H9 (cell line): ENCODE measurements around the gene S100A6. TPM values are rescaled to one million over a fixed set of nuclear protein-coding genes. Genes with fewer than 3 reads are reported as not detected.

Source experiments
- DNase-seq: peaks from one replicate; pipeline ENCODE4 v3.0.0-alpha.2; 2017
- H2AFZ ChIP-seq: one replicate; pipeline ENCODE4 v1.6.1; 2013; ENCODE audit warnings: mild to moderate bottlenecking, low read length, control low read depth, moderate library complexity
- H2AK5ac ChIP-seq: 2 replicates; pipeline ENCODE4 v1.6.1; 2013; ENCODE audit warnings: low read length, control low read depth, mixed read lengths; ENCODE audit not compliant: insufficient read length
- H2BK120ac ChIP-seq: one replicate; pipeline ENCODE4 v1.6.1; 2013; ENCODE audit warnings: low read depth, mild to moderate bottlenecking, low read length, control low read depth, inconsistent platforms; ENCODE audit not compliant: poor library complexity, severe bottlenecking
- H2BK12ac ChIP-seq: 2 replicates; pipeline ENCODE4 v1.6.1; 2013; ENCODE audit warnings: low read length, control low read depth, mixed read lengths, low read depth; ENCODE audit not compliant: insufficient read length
- H2BK15ac ChIP-seq: 2 replicates; pipeline ENCODE4 v1.6.1; 2013; ENCODE audit warnings: low read depth, low read length, control low read depth
- H2BK20ac ChIP-seq: one replicate; pipeline ENCODE4 v1.6.1; 2013; ENCODE audit warnings: low read depth, mild to moderate bottlenecking, low read length, control low read depth, inconsistent platforms; ENCODE audit not compliant: poor library complexity, severe bottlenecking
- H2BK5ac ChIP-seq: 2 replicates; pipeline ENCODE4 v1.6.1; 2013; ENCODE audit warnings: low read length, control low read depth, mixed read lengths; ENCODE audit not compliant: insufficient read length
- H3K14ac ChIP-seq: 2 replicates; pipeline ENCODE4 v1.6.1; 2013; ENCODE audit warnings: low read length, control low read depth; ENCODE audit not compliant: insufficient read depth
- H3K18ac ChIP-seq: 2 replicates; pipeline ENCODE4 v1.6.1; 2013; ENCODE audit warnings: low read depth, mild to moderate bottlenecking, mixed read lengths, low read length, control low read depth; ENCODE audit not compliant: insufficient read length
- H3K23ac ChIP-seq: 2 replicates; pipeline ENCODE4 v1.6.1; 2013; ENCODE audit warnings: low read length, control low read depth, mixed read lengths, low read depth; ENCODE audit not compliant: insufficient read length
- H3K23me2 ChIP-seq: 2 replicates; pipeline ENCODE4 v1.6.1; 2013; ENCODE audit warnings: low read depth, mild to moderate bottlenecking, mixed read lengths, low read length, control low read depth; ENCODE audit not compliant: insufficient read length, poor library complexity, severe bottlenecking
- H3K27ac ChIP-seq: 2 replicates; pipeline ENCODE4 v1.5.1; 2013; ENCODE audit warnings: low read length, control low read depth, mixed read lengths, low read depth; ENCODE audit not compliant: insufficient read length
- H3K27me3 ChIP-seq: 2 replicates; pipeline ENCODE4 v1.6.1; 2013; ENCODE audit warnings: low read length, control low read depth, inconsistent platforms; ENCODE audit not compliant: insufficient read depth
- H3K4ac ChIP-seq: 2 replicates; pipeline ENCODE4 v1.6.1; 2013; ENCODE audit warnings: low read depth, mild to moderate bottlenecking, control low read depth, inconsistent platforms, low read length, moderate library complexity
- H3K4me1 ChIP-seq: 2 replicates; pipeline ENCODE4 v1.6.1; 2013; ENCODE audit warnings: low read length, control low read depth, inconsistent platforms; ENCODE audit not compliant: insufficient read depth
- H3K4me2 ChIP-seq: 2 replicates; pipeline ENCODE4 v1.6.1; 2013; ENCODE audit warnings: low read length, control low read depth, mixed read lengths; ENCODE audit not compliant: insufficient read length, insufficient read depth
- H3K56ac ChIP-seq: 2 replicates; pipeline ENCODE4 v1.6.1; 2013; ENCODE audit warnings: low read depth, mild to moderate bottlenecking, mixed read lengths, low read length, control low read depth; ENCODE audit not compliant: insufficient read length
- H3K79me1 ChIP-seq: 2 replicates; pipeline ENCODE4 v1.6.1; 2013; ENCODE audit warnings: low read depth, mild to moderate bottlenecking, moderate library complexity, low read length, control low read depth, inconsistent platforms; ENCODE audit not compliant: insufficient read depth, poor library complexity, severe bottlenecking
- H3K79me2 ChIP-seq: 2 replicates; pipeline ENCODE4 v1.6.1; 2013; ENCODE audit warnings: low read length, control low read depth, inconsistent platforms; ENCODE audit not compliant: insufficient read depth
- H3K9ac ChIP-seq: 2 replicates; pipeline ENCODE4 v1.6.1; 2013; ENCODE audit warnings: low read length, control low read depth, mixed read lengths; ENCODE audit not compliant: insufficient read length; ENCODE audit errors: extremely low read depth
- H3K9me3 ChIP-seq: one replicate; pipeline ENCODE4 v1.6.1; 2013; ENCODE audit warnings: low read depth, low read length, inconsistent platforms; ENCODE audit not compliant: control insufficient read depth
- H3T11ph ChIP-seq: one replicate; pipeline ENCODE4 v1.6.1; 2013; ENCODE audit warnings: mild to moderate bottlenecking, low read length, control low read depth, inconsistent platforms
- H4K20me1 ChIP-seq: one replicate; pipeline ENCODE4 v1.6.1; 2013; ENCODE audit not compliant: control insufficient read depth, insufficient read length, insufficient read depth
- H4K5ac ChIP-seq: 2 replicates; pipeline ENCODE4 v1.6.1; 2013; ENCODE audit warnings: low read depth, mild to moderate bottlenecking, mixed read lengths, low read length, control low read depth; ENCODE audit not compliant: insufficient read length
- H4K8ac ChIP-seq: replicated peaks from 2 replicates; pipeline ENCODE4 v1.6.1; 2013; ENCODE audit warnings: low read length, control low read depth, mixed read lengths, low read depth; ENCODE audit not compliant: insufficient read length
- H4K91ac ChIP-seq: 2 replicates; pipeline ENCODE4 v1.6.1; 2013; ENCODE audit warnings: low read depth, mild to moderate bottlenecking, moderate library complexity, mixed read lengths, low read length, control low read depth; ENCODE audit not compliant: insufficient read length
- H3K27ac Mint-ChIP-seq, 3 experiments: 2 replicates in 2 of 3; 3 replicates in 1 of 3; pipeline ENCODE4 v1.8.0; 2020 to 2021; ENCODE audit warnings: mixed read lengths in 3 of 3, mild to moderate bottlenecking in 1 of 3, moderate library complexity in 1 of 3
- H3K27me3 Mint-ChIP-seq: 2 replicates; pipeline ENCODE4 v1.8.0; 2021; ENCODE audit warnings: low read depth, mild to moderate bottlenecking, moderate library complexity, mixed read lengths
- H3K36me3 Mint-ChIP-seq, 3 experiments: 2 replicates in 2 of 3; 3 replicates in 1 of 3; pipeline ENCODE4 v1.8.0; 2020 to 2021; ENCODE audit warnings: low read depth in 3 of 3, mixed read lengths in 3 of 3; ENCODE audit not compliant: insufficient read depth in 1 of 3
- H3K4me1 Mint-ChIP-seq, 2 experiments: 2 replicates each; pipeline ENCODE4 v1.8.0; 2020; ENCODE audit warnings: mixed read lengths in 2 of 2
- H3K4me3 Mint-ChIP-seq, 2 experiments: 2 replicates in 1 of 2; 3 replicates in 1 of 2; pipeline ENCODE4 v1.8.0; 2020 to 2021; ENCODE audit warnings: mild to moderate bottlenecking in 2 of 2, mixed read lengths in 2 of 2, moderate library complexity in 1 of 2
- H3K9me3 Mint-ChIP-seq, 2 experiments: 2 replicates in 1 of 2; 3 replicates in 1 of 2; pipeline ENCODE4 v1.8.0; 2020; ENCODE audit warnings: mild to moderate bottlenecking in 2 of 2, mixed read lengths in 2 of 2, moderate library complexity in 1 of 2
- WGBS: extraction: QIAGEN DNeasy Blood & Tissue Kit; methylation state at CpG from one replicate; pipeline ENCODE4 v1.1.7; 2013; ENCODE audit warnings: missing lambda C conversion rate, low lambda C conversion rate, mixed read lengths; ENCODE audit not compliant: insufficient read length; ENCODE audit errors: extremely low coverage; 5-methylcytosine and 5-hydroxymethylcytosine counted together
- total RNA-seq: library from RNA; stranded (reverse); gene quantifications from 2 replicates; pipeline ENCODE4 v1.2.1, GENCODE V29; 2021
- TF ChIP-seq, protein P1 (sequence below): fragments of 200-600 bp; sonication (generic); conservative IDR thresholded peaks from 3 replicates; pipeline ENCODE4 v1.8.0; 2021; ENCODE audit warnings: antibody characterized with exemption, mild to moderate bottlenecking

Gene S100A6
- total RNA-seq, 1 experiment from 2014 or later: not detected

DNA sequence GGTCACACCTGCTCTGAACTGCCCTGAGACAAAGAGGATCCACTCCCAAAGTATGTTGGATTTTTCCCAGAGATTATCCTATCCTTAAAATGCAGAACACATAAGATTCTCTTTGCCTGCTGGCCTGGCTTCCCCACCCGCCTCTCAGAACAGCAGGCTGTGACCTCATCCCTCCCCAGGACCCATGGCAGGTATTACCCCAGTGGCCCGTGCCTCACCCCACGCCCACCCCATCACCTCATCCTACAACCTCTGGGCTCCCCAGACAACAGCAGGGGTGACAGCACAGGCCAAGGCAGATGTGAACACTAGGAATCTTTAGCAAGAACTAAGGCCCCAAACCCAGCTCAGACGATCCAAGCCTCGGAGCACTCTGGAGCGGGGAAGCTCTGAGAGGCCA, 40.3 kb downstream of the S100A6 start:
- H3K9ac ChIP-seq: no peak overlapping the region
- H3T11ph ChIP-seq: no peak overlapping the region
- H4K5ac ChIP-seq: no peak overlapping the region
- TF ChIP-seq, protein P1, sequence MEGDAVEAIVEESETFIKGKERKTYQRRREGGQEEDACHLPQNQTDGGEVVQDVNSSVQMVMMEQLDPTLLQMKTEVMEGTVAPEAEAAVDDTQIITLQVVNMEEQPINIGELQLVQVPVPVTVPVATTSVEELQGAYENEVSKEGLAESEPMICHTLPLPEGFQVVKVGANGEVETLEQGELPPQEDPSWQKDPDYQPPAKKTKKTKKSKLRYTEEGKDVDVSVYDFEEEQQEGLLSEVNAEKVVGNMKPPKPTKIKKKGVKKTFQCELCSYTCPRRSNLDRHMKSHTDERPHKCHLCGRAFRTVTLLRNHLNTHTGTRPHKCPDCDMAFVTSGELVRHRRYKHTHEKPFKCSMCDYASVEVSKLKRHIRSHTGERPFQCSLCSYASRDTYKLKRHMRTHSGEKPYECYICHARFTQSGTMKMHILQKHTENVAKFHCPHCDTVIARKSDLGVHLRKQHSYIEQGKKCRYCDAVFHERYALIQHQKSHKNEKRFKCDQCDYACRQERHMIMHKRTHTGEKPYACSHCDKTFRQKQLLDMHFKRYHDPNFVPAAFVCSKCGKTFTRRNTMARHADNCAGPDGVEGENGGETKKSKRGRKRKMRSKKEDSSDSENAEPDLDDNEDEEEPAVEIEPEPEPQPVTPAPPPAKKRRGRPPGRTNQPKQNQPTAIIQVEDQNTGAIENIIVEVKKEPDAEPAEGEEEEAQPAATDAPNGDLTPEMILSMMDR: no peak
- H3K14ac ChIP-seq: no peak overlapping the region
- H3K18ac ChIP-seq: no peak overlapping the region
- Mint-ChIP-seq H3K4me3 (no peak overlapping the region), H3K36me3 (no peaks in the 10 kb centered on the region), H3K27me3 (peaks cover 3% of the 10 kb centered on the region), H3K4me1 (peaks cover 11 to 20% of the 10 kb centered on the region in 2 experiments), H3K9me3 (no peaks in the 10 kb centered on the region; a peak in 1 of 5 replicates), H3K27ac (peak overlapping the region; percentile 56 to 88 (median 81); a peak in 4 of 7 replicates)
- H4K20me1 ChIP-seq: no peaks in the 10 kb centered on the region
- no peaks in the 10 kb centered on the region; the same call in 1 of the 2 replicates for H3K4me1 ChIP-seq
- no peak overlapping the region for H4K91ac ChIP-seq
- no peak overlapping the region for H2AK5ac ChIP-seq
- H3K9me3 ChIP-seq: no peaks in the 10 kb centered on the region
- H2BK15ac ChIP-seq: no peak overlapping the region
- no peak overlapping the region for H2BK120ac ChIP-seq
- no peaks in the 10 kb centered on the region for H3K23me2 ChIP-seq
- H2AFZ ChIP-seq: no peak overlapping the region
- no peak overlapping the region for H3K4me2 ChIP-seq
- H2BK12ac ChIP-seq: no peak overlapping the region
- WGBS: no CpG with 5 or more reads among the region's 6 CpGs
- H3K27me3 ChIP-seq: no peaks in the 10 kb centered on the region
- no peak overlapping the region for H3K56ac ChIP-seq
- H4K8ac ChIP-seq: no peak overlapping the region
- DNase-seq: no peak
- H3K23ac ChIP-seq: no peak overlapping the region
- no peaks in the 10 kb centered on the region for H3K79me2 ChIP-seq
- H2BK20ac ChIP-seq: no peak overlapping the region
- no peak overlapping the region for H3K4ac ChIP-seq
- no peak overlapping the region for H3K27ac ChIP-seq
- no peaks in the 10 kb centered on the region for H3K79me1 ChIP-seq
- H2BK5ac ChIP-seq: no peak overlapping the region
